SKM-1 treated with dmso at 0.1 percent for 144 hours (cell line): ENCODE measurements around the gene KBTBD6.
"Not testable (repeated sequence)": the region's sequence is repeated elsewhere in the genome, so short reads cannot be mapped to it uniquely, and the experiment has no call there.

Source experiments
- DNase-seq: peaks from one replicate; lab custom pipeline; 2025; ENCODE audit not compliant: unreplicated experiment; lab: John Stamatoyannopoulos, UW

Gene KBTBD6, protein sequence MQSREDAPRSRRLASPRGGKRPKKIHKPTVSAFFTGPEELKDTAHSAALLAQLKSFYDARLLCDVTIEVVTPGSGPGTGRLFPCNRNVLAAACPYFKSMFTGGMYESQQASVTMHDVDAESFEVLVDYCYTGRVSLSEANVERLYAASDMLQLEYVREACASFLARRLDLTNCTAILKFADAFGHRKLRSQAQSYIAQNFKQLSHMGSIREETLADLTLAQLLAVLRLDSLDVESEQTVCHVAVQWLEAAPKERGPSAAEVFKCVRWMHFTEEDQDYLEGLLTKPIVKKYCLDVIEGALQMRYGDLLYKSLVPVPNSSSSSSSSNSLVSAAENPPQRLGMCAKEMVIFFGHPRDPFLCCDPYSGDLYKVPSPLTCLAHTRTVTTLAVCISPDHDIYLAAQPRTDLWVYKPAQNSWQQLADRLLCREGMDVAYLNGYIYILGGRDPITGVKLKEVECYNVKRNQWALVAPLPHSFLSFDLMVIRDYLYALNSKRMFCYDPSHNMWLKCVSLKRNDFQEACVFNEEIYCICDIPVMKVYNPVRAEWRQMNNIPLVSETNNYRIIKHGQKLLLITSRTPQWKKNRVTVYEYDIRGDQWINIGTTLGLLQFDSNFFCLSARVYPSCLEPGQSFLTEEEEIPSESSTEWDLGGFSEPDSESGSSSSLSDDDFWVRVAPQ

DNA sequence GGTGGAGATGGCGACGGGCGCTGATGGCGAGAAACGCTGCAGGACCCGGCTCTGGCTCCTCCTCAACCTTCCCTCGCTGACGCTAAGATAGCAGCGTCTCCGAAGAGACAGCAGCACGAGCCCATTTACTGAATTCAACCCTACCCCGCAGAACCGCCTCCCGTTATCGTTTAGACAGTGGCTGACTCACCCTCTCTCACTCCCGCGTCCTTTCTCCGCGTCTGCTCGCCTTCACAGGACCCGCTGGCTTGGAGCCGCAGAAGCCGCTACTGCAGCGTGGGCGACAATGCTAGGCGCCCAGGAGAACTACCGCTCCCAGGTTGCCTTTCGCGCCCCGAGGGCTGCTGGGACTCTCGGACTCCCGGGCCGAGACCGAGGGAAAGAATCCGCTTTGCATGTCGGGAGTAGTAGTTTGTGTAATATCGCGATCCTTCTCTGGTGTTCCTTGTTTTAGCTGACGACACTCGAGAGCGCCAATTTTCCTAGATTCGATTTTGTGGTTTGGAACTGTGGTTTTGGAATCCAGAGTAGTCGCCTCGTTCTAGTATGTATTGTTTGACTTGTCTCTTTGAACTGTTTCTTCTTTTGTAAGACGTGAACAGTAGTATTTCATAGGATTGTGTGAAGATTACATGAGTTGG lies at the start of gene KBTBD6:
Gene KBTBD6 (minus strand): TSS at position 291 of the 641 bp plus-strand sequence. CDS start 291 bp downstream, outside the sequence.
- DNase-seq, result peak; percentile 97

DNA sequence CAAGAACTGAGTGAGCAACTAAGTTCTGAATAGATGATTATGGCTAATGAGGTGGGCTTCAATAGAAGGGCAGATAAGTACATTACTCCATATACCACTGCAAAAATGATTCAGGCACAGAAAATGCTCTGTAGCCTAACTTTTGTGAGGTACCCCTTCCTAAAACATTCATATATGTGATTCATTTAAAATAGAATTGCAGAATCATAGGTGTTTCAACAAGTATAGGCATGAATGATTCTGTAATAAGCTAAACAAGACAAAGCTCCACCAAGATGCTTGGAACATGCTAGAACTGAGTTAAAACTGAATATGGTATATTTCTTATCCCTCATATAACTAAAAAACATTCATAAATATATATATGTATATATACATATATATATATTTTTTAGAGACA lies 49.6 kb upstream of the KBTBD6 start:
- DNase-seq, result no peak

DNA sequence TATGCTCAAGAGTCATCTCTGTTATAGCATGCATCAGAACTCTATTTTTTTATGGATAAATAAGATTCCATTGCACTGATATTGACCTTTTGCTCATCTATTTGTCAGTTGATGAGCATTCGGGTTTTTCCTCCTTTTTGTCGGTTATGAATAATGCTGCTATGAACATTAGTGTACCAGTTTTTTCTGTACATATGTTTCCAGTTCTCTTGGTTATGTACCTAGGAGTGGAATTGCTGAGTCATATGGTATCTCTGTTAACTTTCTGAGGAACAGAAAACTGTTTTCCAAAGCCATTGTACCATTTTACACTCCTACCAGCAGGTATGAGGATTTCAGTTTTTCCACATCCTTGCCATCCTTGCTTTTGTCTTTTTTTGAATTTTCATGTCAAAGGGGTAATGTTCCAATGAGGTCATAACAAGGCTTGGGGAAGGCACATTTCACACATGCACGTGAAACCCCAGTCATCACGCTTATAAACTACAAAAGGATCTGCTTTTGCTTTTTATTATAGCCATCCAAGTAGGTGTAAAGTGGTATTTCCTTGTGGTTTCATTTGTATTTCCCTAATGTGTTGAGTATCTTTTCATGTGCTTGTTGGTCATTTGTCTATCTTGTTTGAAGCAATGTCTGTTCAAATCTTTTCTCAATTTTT lies 47.1 kb upstream of the KBTBD6 start:
- no peak for DNase-seq

DNA sequence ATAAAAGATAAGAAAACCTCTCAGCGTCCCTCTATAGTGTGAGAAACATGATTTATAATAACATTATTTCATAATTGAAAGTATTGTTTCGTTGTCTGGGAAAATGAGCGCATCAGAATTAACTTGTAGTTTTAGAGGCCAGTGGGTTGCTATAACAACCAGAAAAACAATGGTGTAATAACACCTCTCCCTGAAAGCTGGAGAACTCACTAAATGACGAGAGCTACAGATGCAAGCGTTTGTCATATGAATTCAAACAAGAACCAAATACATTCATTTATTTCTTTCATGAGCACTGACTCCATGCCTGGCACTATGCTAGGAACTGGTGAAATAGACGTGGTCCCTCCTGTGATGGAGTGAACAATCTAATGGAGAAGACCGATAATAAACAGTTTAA lies 45.4 kb upstream of the KBTBD6 start:
- peak; percentile 37 for DNase-seq

DNA sequence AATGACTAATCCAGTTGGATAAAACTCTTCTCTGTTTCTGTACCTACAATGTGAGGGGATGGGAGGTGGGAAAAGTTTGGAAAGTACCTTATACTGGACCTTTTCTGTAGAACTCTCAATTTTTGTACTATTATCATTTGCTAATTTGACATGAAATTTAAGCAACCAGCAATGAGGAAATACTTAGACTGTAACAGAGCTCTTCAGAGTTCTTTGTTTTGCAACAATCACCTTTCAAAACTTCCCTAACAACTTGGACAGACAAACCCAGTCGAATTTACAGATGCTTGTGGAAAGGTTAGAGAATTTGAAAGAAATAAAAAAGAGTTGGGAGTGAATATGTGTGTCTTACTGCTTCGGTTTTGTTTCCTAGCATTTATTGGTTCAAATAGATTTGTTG lies 45.0 kb upstream of the KBTBD6 start:
- peak; percentile 91 for DNase-seq

DNA sequence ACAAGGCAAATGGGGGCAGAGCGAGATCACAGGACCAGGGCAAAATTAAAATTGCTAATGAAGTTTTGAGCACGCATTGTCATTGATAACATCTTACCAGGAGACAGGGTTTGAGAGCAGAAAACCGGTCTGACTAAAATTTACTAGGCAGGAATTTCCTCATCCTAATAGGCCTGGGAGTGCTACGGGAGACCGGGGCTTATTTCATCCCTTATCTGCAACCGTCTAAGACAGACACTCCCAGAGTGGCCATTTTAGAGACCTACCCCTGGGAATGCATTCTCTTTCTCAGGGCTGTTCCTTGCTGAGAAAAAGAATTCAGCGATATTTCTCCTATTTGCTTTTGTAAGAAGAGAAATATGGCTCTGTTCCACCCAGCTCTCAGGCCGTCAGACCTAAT lies 43.0 kb upstream of the KBTBD6 start:
- not testable (repeated sequence) for DNase-seq

DNA sequence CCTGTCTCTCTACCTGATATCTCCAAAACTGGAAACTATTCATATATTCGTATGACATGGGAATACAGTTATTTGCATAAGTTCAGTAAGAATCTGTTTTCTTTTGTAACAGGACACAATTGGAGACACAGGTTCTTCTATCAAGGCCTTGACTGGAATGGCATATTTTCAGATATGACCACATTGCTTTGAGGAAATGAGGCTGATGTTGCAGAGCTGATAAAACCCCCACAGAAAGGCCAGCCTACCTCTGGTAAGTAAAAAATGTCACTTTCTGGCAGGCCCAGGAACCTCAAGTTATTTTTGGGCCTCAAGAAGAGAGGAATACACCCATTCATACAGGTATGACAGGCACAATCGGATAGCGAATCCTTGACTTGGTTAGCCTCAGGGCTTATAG lies 29.5 kb upstream of the KBTBD6 start:
- DNase-seq, result no peak

DNA sequence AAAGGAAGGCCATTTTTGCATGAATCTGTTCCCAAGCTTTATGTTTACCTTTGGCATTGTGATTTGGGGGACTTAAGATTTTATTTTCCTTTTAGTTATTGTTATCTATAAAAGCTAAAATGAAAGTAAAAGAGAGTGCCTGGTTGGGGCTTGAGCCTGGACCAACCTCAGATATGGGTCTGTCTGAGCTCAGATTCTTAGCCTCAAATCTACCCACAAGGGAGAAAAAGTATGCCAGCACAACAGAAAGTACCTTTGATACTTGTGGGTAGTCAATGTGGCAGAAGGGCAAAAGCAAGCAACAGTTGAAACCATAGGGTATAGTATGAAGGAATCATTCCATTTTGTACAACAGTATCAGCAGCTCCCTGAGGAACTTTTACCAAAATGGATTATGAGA lies 26.6 kb upstream of the KBTBD6 start:
- no peak for DNase-seq

DNA sequence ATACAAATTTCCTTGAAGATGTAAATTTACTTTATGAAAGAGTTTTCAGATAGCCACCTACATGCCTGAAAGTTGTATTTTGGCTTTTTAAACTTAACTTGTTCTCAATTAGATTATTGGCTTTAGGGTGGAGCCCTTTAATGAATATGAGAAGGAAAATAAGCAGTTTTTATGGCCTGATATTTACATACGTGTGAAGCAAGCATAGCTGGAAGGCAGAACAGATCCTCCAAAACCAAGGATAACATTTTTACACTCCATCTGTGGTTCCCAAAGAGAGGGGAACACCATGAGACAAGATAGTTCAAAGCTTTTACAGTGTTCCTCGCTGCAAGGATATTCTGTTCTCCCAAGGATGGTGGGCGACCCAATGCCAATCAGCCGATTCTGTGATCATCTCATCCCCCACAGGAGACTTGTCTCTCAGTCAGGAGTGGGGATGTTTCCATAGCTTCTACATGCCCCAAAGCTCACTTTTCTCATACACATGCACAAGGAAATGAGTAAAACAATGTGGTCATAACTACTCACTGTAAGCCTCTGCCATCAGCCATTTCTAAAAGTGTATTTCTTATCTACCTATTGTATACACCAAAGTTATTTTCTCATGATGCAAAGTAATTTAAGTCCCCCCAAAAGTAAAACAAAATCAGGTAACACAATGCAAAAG lies 24.6 kb upstream of the KBTBD6 start:
- no peak for DNase-seq

DNA sequence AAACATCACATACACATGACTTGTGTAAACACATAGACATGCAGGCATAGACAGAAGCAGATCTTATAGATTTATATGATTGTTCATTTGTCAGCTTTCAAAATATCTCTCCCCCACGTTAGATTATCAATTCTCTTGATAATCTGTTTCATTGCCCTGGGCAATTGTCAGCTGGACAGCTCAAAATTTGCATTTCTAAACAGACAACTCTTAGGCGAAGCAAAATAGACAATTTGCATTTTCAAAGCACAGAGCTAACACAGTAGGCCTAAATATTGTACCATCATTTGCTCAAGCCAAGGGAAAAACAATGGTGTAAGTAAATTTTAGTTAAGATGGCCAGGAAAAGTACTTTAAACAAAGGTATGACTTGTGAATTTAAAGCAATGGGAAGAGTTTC lies 24.0 kb upstream of the KBTBD6 start:
- no peak for DNase-seq

DNA sequence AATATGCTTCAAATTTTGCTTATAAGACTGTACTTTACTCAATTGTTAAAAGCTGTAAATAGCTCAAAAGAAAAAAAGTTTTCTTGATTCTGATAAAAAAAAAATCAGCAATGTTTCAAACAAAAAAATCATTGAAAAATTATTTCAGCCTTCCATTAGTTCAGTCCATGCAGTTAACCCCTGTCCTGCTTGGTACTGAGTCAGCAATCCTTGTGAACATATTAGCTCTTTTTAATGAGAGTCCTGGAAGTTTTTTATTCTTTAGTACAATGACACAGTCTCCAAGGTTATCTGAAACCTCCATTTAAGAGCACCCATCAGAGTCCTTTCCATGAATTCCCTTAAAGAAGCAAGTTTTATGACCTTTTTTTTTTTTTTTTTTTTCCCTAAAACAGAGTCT lies 21.4 kb upstream of the KBTBD6 start:
- DNase-seq, result no peak

DNA sequence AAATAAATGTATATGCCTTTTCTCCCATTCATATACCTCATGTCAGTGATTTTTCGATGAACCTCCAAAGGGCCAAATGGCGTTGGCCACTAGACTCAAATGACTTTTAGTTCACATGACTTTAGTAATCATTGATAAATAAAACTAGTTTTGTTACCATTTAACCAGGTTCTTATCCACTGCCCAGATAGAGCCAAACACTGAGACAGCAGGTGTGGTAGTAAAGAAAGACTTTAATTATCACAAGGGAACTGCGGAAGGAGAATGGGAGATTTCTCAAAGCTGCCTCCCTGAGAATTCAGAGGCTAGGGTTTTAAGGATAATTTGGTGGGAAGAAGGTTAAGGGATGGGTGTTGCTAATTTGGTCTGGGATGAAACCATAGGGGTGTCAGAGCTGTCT lies 19.4 kb upstream of the KBTBD6 start:
- no peak for DNase-seq

DNA sequence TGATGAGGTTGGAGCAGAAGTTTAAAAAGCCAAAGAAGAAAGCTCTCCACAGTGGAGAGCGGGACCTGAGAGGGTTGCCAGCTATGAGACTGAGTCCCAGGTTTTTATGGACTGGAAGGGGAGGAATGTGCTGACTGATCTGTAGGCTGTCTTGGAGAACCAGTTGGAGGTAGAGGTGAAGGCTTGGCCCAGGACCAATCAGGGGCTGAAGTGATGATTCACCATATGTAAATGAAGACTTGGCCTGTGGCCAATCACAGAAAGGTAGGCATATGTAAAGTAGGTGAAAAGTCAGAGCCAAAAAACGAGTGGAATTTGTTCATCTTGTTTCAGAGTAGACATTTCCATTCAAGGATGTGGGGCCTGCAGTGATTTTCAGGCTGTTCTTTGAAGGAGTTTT lies 17.5 kb upstream of the KBTBD6 start:
- no peak for DNase-seq

DNA sequence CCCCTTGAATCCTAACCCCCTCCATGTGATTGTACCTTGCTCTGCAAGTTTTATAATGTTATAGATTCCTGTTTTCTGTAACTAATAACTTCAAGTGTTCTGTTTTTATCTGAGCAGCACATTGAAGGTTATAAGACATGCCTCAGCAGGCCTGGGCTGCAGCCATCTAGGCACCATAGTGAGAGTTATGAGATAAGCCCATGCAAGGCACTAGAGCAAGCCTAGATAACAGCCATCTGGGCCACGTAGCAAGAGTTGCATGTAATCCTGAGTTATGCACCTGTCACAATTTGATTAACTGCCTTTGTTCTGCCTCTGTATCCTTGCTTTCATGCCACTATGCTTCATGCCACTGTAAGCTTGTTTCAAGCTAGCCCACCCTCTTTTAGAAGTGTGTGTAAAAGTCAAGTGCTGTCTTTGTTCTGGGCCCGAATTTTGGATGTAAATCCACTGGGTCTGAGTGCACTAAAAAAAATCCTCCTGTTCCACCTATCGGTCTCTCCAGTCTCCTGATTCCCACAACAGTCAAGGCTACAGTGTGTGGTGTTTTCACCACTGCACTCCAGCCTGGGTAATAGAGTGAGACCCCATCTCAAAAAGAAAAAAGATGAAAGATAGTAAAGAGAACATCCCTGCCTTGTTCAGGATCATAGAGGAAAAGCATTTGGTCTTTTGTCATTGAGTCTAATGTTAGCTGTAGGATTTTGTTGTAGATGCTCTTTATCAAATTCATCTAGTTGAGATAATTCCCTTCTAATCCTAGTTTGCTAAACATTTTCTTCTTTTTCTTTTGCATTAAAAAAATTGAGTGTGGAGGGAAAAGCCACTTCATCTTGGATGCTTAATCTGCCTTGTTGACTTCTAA lies 16.0 kb upstream of the KBTBD6 start:
- DNase-seq, result no peak

DNA sequence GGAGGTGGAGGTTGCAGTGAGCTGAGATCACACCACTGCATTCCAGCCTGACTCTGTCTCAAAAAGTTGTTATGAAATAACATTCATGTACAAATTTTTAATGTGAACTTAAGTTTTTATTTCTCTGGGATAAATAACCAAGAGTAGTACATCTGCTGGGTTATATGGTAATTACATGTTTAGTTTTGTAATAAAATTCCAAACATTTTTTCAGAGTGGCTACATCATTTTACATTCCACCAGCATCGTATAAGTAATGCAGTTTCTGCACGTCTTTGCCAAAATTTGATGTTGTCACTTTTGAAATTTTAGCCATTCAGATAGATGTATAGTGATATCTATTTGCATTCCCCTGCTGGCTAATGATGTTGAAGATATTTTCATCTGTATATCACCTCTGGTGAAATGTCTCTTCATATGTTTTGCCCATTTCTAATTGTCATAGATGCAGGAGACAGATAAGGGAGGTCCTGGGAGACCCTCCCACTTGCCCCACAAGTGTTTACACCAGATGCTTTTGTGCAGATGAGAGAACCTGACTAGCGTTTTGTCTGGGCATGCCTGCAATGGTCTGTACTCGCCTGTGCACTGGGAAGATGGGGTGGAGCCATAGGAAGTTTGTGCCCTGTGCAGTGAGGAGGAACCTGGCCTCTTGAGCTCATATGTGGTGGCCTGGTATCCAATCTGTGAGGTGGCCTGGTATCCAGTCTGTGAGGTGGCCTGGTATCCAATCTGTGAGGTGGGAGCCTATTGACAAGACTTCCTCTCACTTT lies 12.7 kb upstream of the KBTBD6 start:
- DNase-seq, result no peak

DNA sequence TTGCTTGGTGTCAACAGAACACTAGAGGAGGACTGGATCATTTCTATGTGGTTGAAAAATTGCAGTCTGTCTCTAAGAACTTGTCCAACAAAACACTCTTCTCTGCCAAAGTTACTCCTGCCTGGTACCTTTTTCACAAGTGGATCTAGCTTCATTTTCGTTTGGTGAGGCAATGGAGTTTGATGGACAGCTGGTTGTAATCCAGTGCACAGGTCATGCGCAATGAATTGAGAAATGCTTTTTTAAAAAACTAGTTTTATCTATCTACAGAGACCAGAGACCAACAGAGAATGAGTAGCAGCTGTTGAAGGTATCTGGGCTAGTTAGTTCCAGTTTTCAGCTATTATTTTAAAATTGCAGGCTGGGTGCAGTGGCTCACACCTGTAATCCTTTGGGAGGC lies 12.0 kb upstream of the KBTBD6 start:
- DNase-seq, result no peak

DNA sequence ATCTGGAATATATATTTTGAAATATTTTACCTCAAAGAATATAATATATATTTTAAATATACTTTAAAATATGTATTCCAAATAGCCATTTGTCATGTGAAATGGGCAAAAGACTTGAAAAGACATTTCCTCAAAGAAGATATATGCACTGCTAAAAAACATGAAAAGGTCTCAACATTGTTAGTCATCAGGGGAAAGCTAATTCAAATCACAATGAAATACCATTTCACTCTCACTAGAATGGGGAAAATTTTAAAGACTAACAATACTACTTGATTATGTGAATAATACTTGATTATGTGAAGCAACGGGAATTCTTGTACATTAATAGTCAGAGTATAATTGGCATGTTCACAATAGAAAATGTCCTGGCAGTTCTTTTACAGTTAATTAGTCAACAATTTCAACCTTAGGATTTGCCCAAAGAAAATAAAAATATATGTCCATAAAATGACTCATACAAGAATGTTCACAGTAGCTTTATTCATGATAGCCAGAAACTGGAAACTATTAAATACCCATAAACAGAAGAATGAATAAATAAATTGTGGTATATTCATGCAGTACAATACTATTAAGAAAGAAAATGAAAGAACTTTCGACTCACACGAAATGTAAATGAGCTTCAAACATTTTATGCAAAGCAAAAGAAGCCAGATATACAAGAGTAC lies 6.8 kb upstream of the KBTBD6 start:
- no peak for DNase-seq

DNA sequence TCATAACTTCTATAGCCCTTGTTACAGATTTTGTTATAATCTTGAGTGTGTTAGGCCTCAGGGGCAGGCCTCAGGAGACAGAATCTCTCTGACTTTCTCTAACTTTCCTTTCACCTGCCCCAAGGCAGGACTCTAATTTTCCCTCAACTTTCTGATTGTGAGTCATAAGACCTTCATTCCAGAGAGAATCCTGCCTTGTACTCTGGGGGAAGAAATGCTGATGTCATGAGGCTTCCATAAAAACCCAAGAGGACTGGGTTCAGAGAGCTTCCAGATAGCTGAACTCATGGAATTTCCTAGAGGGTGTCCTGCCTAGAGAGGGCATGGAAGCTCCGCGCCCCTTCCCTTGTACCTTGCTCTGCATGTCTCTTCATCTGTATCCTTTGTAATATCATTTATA lies 5.3 kb upstream of the KBTBD6 start:
- no peak for DNase-seq

DNA sequence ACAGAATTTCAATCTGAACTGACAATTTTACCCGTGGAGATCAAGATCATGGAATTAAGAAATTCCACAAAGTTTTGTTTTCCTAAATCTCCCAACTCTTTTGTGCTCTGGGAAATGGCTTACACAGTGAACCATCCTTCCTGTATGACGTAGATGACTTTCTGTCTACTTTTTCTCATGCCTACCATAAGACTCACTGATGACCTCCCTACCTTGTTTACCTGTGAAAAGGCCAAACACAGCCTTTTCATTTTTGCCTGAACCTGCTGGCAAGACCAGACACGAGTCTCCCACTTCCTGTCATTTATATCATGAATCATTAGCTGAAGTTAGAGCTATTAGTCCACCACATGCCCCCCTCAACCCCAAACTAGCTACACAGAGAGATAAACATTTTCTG lies 4.6 kb upstream of the KBTBD6 start:
- DNase-seq, result no peak
